ENCODE data around the gene CABP4. TPM values are rescaled to one million over a fixed set of nuclear protein-coding genes. Genes with fewer than 3 reads are reported as not detected.

The CABP4 gene
- total and polyA plus RNA-seq, 7 donors: 0.35 to 1.9 (median 0.93) TPM

- DNase-seq: no peak
- Histone ChIP-seq H3K27ac (no peak overlapping the region), H3K27me3 (ENCODE audit: insufficient read depth in 3 of 3, low read length in 2 of 3) (peaks cover 0 to 26% (median 11%) of the 10 kb centered on the region in 3 donors), H3K9me3 (no peaks in the 10 kb centered on the region), H3K4me1 (peaks cover 26% of the 10 kb centered on the region), H3K4me3 (no peak overlapping the region), H3K36me3 (ENCODE audit: insufficient read depth in 1 of 2, low read depth in 1 of 2) (no peaks in the 10 kb centered on the region)
- TF ChIP-seq CTCF (IDR thresholded peaks at IDR 0.05): no peak
- WGBS, 3 donors: 63 to 67% (median 66%) methylated on average over 2 of the region's 2 CpGs
- ATAC-seq: no peak
- intact Hi-C loops (cut with DNase I): no loop called here
Observed at GRCh38 chr11:67413266-67413849, 41.8 kb upstream of the CABP4 start.

GRCh38 chr11:67415501-67416304 is 39.5 kb upstream of the CABP4 start, which contains the start of gene CARNS1:
TSS of gene CARNS1 (plus strand) at chr11:67415678. CDS start at chr11:67416200, 522 bp downstream.
- Histone ChIP-seq H3K4me1 (peaks cover 47% of the 10 kb centered on the region), H3K27me3 (ENCODE audit: insufficient read depth in 3 of 3, low read length in 2 of 3) (peaks cover 0 to 3% (median 2%) of the 10 kb centered on the region in 3 donors), H3K27ac (peak within 1 kb of the TSS; percentile 95), H3K4me3 (peak within 1 kb of the TSS; percentile 66), H3K9me3 (no peaks in the 10 kb centered on the region), H3K36me3 (ENCODE audit: insufficient read depth in 1 of 2, low read depth in 1 of 2) (no peaks in the 10 kb centered on the region)
- no peak for DNase-seq
- intact Hi-C loops (cut with DNase I): no loop called here
- 3 to 4% (median 4%) methylated on average over 19 to 67 of the region's 67 CpGs for WGBS, 3 donors
- TF ChIP-seq CTCF (IDR thresholded peaks at IDR 0.05): no peak
- peak in 2 of 4 donors; percentile 22 to 35 for ATAC-seq

GRCh38 chr11:67416416-67417335 is 38.5 kb upstream of the CABP4 start:
- intact Hi-C loops (cut with DNase I): no loop called here
- Histone ChIP-seq H3K36me3 (ENCODE audit: insufficient read depth in 1 of 2, low read depth in 1 of 2) (no peaks in the 10 kb centered on the region), H3K27ac (peak overlapping the region; percentile 95), H3K27me3 (ENCODE audit: insufficient read depth in 3 of 3, low read length in 2 of 3) (peaks cover 0 to 2% (median 0%) of the 10 kb centered on the region in 3 donors), H3K4me1 (peaks cover 47% of the 10 kb centered on the region), H3K4me3 (peak overlapping the region; percentile 66), H3K9me3 (no peaks in the 10 kb centered on the region)
- ATAC-seq (no peak), DNase-seq (no peak)
- TF ChIP-seq CTCF (IDR thresholded peaks at IDR 0.05): no peak
- 26 to 38% (median 35%) methylated on average over 21 of the region's 21 CpGs for WGBS, 3 donors

- Histone ChIP-seq H3K4me1 (peaks cover 47% of the 10 kb centered on the region), H3K27me3 (ENCODE audit: insufficient read depth in 3 of 3, low read length in 2 of 3) (peaks cover 0 to 2% (median 0%) of the 10 kb centered on the region in 3 donors), H3K27ac (peak overlapping the region; percentile 95), H3K4me3 (no peak overlapping the region), H3K36me3 (ENCODE audit: insufficient read depth in 1 of 2, low read depth in 1 of 2) (no peaks in the 10 kb centered on the region), H3K9me3 (no peaks in the 10 kb centered on the region)
- DNase-seq (no peak), ATAC-seq (no peak)
- TF ChIP-seq CTCF (IDR thresholded peaks at IDR 0.05): no peak
- WGBS, 3 donors: 26 to 62% (median 28%) methylated on average over 10 to 12 of the region's 12 CpGs
- intact Hi-C loops (cut with DNase I): no loop called here
Observed at GRCh38 chr11:67417425-67417824, 37.7 kb upstream of the CABP4 start.
